Lower leg skin (tissue), 3 donors: ENCODE results near the gene CPSF3.

Source experiments
- CTCF ChIP-seq, 3 donors: fragments of 450-650 bp; IDR thresholded peaks; one replicate each; pipeline ENCODE4 v1.5.1; 2016; ENCODE audit warnings: antibody characterized with exemption in 3 of 3, mild to moderate bottlenecking in 3 of 3, moderate library complexity in 2 of 3
- POLR2A ChIP-seq, 2 donors: fragments of 450-650 bp; IDR thresholded peaks; one replicate each; pipeline ENCODE4 v1.6.1; 2016 to 2017; ENCODE audit warnings: antibody characterized with exemption in 2 of 2, mild to moderate bottlenecking in 1 of 2, moderate library complexity in 1 of 2

GRCh38 chr2:9375857-9376428, 47.5 kb upstream of the CPSF3 start:
- TF ChIP-seq CTCF (IDR thresholded peaks at IDR 0.05) = no peak
- no peak for TF ChIP-seq POLR2A (IDR thresholded peaks at IDR 0.05)
